GM12878 (cell line): ENCODE results near the gene TMEM163. TPM values are rescaled to one million over a fixed set of nuclear protein-coding genes. Genes with fewer than 3 reads are reported as not detected.

Experiments used
- ATF2 ChIP-seq: IDR thresholded peaks from 2 replicates; pipeline ENCODE4 v1.6.1; 2012; ENCODE audit warnings: low read length, inconsistent platforms
- BACH1 ChIP-seq: fragments of 450-650 bp; IDR thresholded peaks from 2 replicates; pipeline ENCODE4 v1.6.1; 2017; ENCODE audit warnings: mild to moderate bottlenecking, borderline replicate concordance
- BHLHE40 ChIP-seq, 2 experiments: fragments of 450-650 bp in 1 of 2; IDR thresholded peaks; 2 replicates each; pipeline ENCODE4 v1.6.1; 2011 to 2017; ENCODE audit warnings: low read depth in 2 of 2, borderline replicate concordance in 1 of 2, improper control_type of control experiment in 1 of 2, low read length in 1 of 2, mild to moderate bottlenecking in 1 of 2
- BMI1 ChIP-seq: fragments of 450-650 bp; IDR thresholded peaks from 2 replicates; pipeline ENCODE4 v1.6.1; 2016; ENCODE audit warnings: mild to moderate bottlenecking, moderate library complexity, borderline replicate concordance
- CBX5 ChIP-seq: sonication (generic); IDR thresholded peaks from 2 replicates; pipeline ENCODE4 v1.6.1; 2016; ENCODE audit warnings: low read depth, moderate library complexity, mild to moderate bottlenecking, inconsistent platforms
- DPF2 ChIP-seq: fragments of 450-650 bp; IDR thresholded peaks from 2 replicates; pipeline ENCODE4 v1.6.1; 2017; ENCODE audit warnings: mild to moderate bottlenecking
- EED ChIP-seq: sonication (generic); IDR thresholded peaks from 2 replicates; pipeline ENCODE4 v1.6.1; 2016; ENCODE audit warnings: antibody characterized with exemption, low read depth
- ETV6 ChIP-seq, 2 experiments: fragments of 450-650 bp in 1 of 2; IDR thresholded peaks in 1 of 2; conservative IDR thresholded peaks in 1 of 2; 2 replicates each; pipeline ENCODE4 v1.6.1; 2014; ENCODE audit warnings: antibody characterized with exemption in 1 of 2, borderline replicate concordance in 1 of 2, low read depth in 1 of 2, mild to moderate bottlenecking in 1 of 2, moderate library complexity in 1 of 2
- HDGF ChIP-seq: fragments of 450-650 bp; IDR thresholded peaks from 2 replicates; pipeline ENCODE4 v1.6.1; 2016; ENCODE audit warnings: antibody characterized with exemption
- MEF2A ChIP-seq: IDR thresholded peaks from 2 replicates; pipeline ENCODE4 v1.6.1; 2011; ENCODE audit warnings: low read depth, mild to moderate bottlenecking, low read length, moderate library complexity; ENCODE audit not compliant: insufficient read depth
- MEF2B ChIP-seq: fragments of 450-650 bp; IDR thresholded peaks from 2 replicates; pipeline ENCODE4 v1.6.1; 2018; ENCODE audit warnings: mild to moderate bottlenecking, moderate library complexity; ENCODE audit not compliant: partially characterized antibody, poor library complexity, severe bottlenecking
- NFIC ChIP-seq: IDR thresholded peaks from 2 replicates; pipeline ENCODE4 v1.6.1; 2012; ENCODE audit warnings: low read depth, mild to moderate bottlenecking, inconsistent platforms, low read length, moderate library complexity
- NKRF ChIP-seq: fragments of 450-650 bp; conservative IDR thresholded peaks from 2 replicates; pipeline ENCODE4 v1.6.1; 2017; ENCODE audit warnings: mild to moderate bottlenecking, moderate library complexity
- NR2C2 ChIP-seq: IDR thresholded peaks from 2 replicates; pipeline ENCODE4 v1.6.1; 2011; ENCODE audit warnings: borderline replicate concordance, low read depth; ENCODE audit not compliant: control insufficient read depth, insufficient read length
- POLR2A ChIP-seq: IDR thresholded peaks from 2 replicates; pipeline ENCODE4 v1.6.1; 2011; ENCODE audit warnings: low read depth, mild to moderate bottlenecking, low read length
- POU2F2 ChIP-seq: IDR thresholded peaks from 3 replicates; pipeline ENCODE4 v1.6.1; 2011; ENCODE audit warnings: low read depth, mild to moderate bottlenecking, low read length, borderline replicate concordance
- RFX5 ChIP-seq: IDR thresholded peaks from 2 replicates; pipeline ENCODE4 v1.6.1; 2011; ENCODE audit warnings: low read depth, low read length, improper control_type of control experiment
- SMC3 ChIP-seq: IDR thresholded peaks from 2 replicates; pipeline ENCODE4 v1.6.1; 2011; ENCODE audit warnings: low read length, improper control_type of control experiment, borderline replicate concordance
- SREBF1 ChIP-seq: IDR thresholded peaks from 2 replicates; pipeline ENCODE4 v1.6.1; 2012; ENCODE audit warnings: mild to moderate bottlenecking, low read length
- SREBF2 ChIP-seq: IDR thresholded peaks from 2 replicates; pipeline ENCODE4 v1.6.1; 2012; ENCODE audit warnings: mild to moderate bottlenecking, low read length
- ZNF384 ChIP-seq: IDR thresholded peaks from 2 replicates; pipeline ENCODE4 v1.6.1; 2012; ENCODE audit warnings: low read depth, mild to moderate bottlenecking, low read length, improper control_type of control experiment, borderline replicate concordance
- polyA plus RNA-seq, 11 experiments: library from polyadenylated mRNA; depleted of rRNA in 4 of 11; unstranded in 6 of 11; stranded (reverse) in 5 of 11; fragments of >200 nt; fragmentation: Nextera tagmentation in 4 of 11; fragmentation: Illumina TruSeq in 1 of 11; extraction: Ambion mirVana in 4 of 11; extraction: Trizol in 1 of 11; gene quantifications; 1 replicate in 1 of 11; 2 replicates in 10 of 11; pipeline versions ENCODE4 v1.2.1 to v1.2.3, GENCODE V29; 2011 to 2016; ENCODE audit warnings: inconsistent platforms in 2 of 11, missing spikeins in 2 of 11, low read depth in 1 of 11
- total RNA-seq, 4 experiments: library from RNA; depleted of rRNA in 3 of 4; stranded (reverse); fragments of >200 nt in 3 of 4; fragmentation: Illumina TruSeq in 1 of 4; extraction: Trizol in 1 of 4; gene quantifications; 2 replicates each; pipeline versions ENCODE4 v1.2.1 to v1.2.3, GENCODE V29; 2013 to 2021
- TF ChIP-seq, protein P1 (sequence below): fragments of 450-650 bp; IDR thresholded peaks from 2 replicates; pipeline ENCODE4 v1.6.1; 2018; ENCODE audit warnings: mild to moderate bottlenecking, low read depth, moderate library complexity; ENCODE audit not compliant: partially characterized antibody
- TF ChIP-seq, protein P2 (sequence below): IDR thresholded peaks from 2 replicates; pipeline ENCODE4 v1.6.1; 2012; ENCODE audit warnings: low read depth, low read length, improper control_type of control experiment

TMEM163 gene
- total and polyA plus RNA-seq, 10 of the 15 experiments (the other 5 are each of a cell fraction or from before 2014, with no cell fraction given): 0.05 to 0.11 (median 0.07) TPM; not detected in 4

DNA sequence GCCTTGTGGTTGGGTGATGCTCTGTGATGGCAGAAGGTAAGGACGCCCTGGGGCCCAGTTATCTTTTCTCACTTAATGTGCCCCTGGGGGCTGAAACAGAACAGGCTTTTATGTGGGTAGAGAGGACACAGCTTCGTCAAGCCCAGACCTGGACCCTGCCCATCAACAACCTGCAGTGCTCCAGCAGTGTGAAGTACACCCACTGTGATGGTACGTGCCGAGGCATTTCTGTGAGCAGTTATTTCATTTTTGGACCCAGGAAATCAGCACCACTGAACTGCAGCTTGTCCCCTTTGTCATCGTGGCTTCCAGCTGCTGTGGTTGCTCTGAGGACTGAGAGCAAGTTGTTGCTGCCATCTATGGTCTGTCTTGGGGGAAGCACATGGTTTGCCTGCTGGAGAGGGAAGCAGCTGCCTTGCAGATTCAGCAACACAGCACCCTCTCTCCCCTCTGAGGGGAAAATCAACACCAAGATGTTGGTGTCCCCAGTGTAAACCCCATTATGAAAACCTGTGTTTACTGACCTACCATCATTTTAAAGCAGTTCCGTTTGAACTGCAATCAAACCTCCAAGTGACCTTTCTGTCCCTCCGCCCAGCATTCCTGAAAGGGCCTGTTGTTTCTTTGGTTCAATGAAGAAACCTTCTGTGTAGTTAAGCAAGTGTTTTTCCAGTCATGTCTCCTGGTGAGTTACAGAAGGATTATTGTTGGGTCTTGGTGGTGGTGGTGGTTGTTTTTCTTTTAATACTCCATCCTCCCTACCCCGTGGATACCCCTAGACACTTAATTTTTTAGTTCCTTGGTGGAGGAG is 306.8 kb downstream of the TMEM163 start (continued):
- TF ChIP-seq, protein P1, sequence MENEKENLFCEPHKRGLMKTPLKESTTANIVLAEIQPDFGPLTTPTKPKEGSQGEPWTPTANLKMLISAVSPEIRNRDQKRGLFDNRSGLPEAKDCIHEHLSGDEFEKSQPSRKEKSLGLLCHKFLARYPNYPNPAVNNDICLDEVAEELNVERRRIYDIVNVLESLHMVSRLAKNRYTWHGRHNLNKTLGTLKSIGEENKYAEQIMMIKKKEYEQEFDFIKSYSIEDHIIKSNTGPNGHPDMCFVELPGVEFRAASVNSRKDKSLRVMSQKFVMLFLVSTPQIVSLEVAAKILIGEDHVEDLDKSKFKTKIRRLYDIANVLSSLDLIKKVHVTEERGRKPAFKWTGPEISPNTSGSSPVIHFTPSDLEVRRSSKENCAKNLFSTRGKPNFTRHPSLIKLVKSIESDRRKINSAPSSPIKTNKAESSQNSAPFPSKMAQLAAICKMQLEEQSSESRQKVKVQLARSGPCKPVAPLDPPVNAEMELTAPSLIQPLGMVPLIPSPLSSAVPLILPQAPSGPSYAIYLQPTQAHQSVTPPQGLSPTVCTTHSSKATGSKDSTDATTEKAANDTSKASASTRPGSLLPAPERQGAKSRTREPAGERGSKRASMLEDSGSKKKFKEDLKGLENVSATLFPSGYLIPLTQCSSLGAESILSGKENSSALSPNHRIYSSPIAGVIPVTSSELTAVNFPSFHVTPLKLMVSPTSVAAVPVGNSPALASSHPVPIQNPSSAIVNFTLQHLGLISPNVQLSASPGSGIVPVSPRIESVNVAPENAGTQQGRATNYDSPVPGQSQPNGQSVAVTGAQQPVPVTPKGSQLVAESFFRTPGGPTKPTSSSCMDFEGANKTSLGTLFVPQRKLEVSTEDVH: no peak
- no peak for TF ChIP-seq NR2C2
- TF ChIP-seq BACH1: peak; percentile 33; the same call in 1 of the 2 replicates
- TF ChIP-seq SMC3: peak; percentile 93
- peak; percentile 36 to 58; a peak in 2 of 4 replicates for TF ChIP-seq BHLHE40 (IDR thresholded peaks at IDR 0.05; ENCODE audit: borderline replicate concordance in 1 of 2, low read depth in 2 of 2, low read length in 1 of 2)
- 0 out of 2 replicates have a peak, but pooled peaks have one; percentile 43 for TF ChIP-seq MEF2A
- no peak for TF ChIP-seq BMI1
- TF ChIP-seq POU2F2: peak; percentile 68; the same call in 1 of the 3 replicates
- TF ChIP-seq, protein P2, sequence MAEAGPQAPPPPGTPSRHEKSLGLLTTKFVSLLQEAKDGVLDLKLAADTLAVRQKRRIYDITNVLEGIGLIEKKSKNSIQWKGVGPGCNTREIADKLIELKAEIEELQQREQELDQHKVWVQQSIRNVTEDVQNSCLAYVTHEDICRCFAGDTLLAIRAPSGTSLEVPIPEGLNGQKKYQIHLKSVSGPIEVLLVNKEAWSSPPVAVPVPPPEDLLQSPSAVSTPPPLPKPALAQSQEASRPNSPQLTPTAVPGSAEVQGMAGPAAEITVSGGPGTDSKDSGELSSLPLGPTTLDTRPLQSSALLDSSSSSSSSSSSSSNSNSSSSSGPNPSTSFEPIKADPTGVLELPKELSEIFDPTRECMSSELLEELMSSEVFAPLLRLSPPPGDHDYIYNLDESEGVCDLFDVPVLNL: no peak
- no peak for TF ChIP-seq SREBF1
- no peak for TF ChIP-seq RFX5
- 0 out of 2 replicates have a peak, but pooled peaks have one; percentile 55 for TF ChIP-seq CBX5
- TF ChIP-seq ETV6 (conservative IDR thresholded peaks at IDR 0.05 in 1 of 2, IDR thresholded peaks at IDR 0.05 in 1 of 2; ENCODE audit: borderline replicate concordance in 1 of 2, low read depth in 1 of 2): peak in 1 of 2 experiments; percentile 78; a peak in 2 of 4 replicates
- no peak for TF ChIP-seq ZNF384
- no peak for TF ChIP-seq DPF2
- TF ChIP-seq EED: 0 out of 2 replicates have a peak, but pooled peaks have one; percentile 29
- no peak for TF ChIP-seq NKRF
- TF ChIP-seq NFIC: no peak
- TF ChIP-seq ATF2: peak; percentile 39; the same call in 1 of the 2 replicates
- TF ChIP-seq MEF2B: peak; percentile 80
- no peak for TF ChIP-seq SREBF2
- no peak for TF ChIP-seq HDGF
- TF ChIP-seq POLR2A: no peak
